Measurements from ENCODE around the gene RPS16. TPM values are rescaled to one million over a fixed set of nuclear protein-coding genes. Genes with fewer than 3 reads are reported as not detected.
A peak's percentile ranks its signal among the peaks of the same experiment; 100 is the strongest.
"Not testable (repeated sequence)": the region's sequence is repeated elsewhere in the genome, so short reads cannot be mapped to it uniquely, and the experiment has no call there.

Gene RPS16
- 1,258 TPM for total RNA-seq
- long read RNA-seq, transcript RPS16-207 (5 exons, 492 nt), result minor isoform, 5 of 369 reads
- long read RNA-seq, transcript RPS16-201 (5 exons, 560 nt), result major isoform, 241 of 369 reads
- long read RNA-seq, partial matches to known transcripts, result 118 of 369 reads
- long read RNA-seq, other reads (novel, unspliced or antisense), result 5 of 369 reads

GRCh38 chr19:39435499-39436349, at the start of gene RPS16:
RPS16 (minus strand) TSS chr19:39435949; CDS start chr19:39435895, 54 bp downstream.
- DNase-seq (ENCODE audit: missing footprints), result peak; percentile 99
- peak; percentile 99 for ATAC-seq
- intact Hi-C loops (cut with DNase I), result loop anchor here (1.0 to 2.0 kb wide), 2 partner anchors 10 to 23 kb away; partner anchors contain the start of genes PLEKHG2 and SUPT5H

DNA sequence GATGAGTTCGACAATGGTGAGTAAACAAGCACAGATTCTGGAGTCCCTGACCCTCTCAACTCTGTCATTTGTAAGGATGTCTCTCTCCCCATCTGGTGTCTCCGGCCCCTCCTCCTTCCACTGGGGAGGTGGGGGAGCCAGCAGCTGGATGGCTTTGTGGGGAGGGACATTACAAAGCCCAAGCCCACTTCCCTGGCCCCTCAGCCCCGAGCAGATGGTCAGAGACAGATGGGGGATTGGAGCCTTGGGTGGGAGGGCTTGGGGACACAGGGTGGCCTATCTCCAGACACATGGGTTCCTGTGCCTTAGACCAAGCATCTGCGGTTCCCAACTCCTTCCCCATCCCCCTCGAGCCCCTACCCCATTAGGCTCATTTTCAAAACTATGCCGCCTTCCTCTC, 47.4 kb upstream of the RPS16 start:
- intact Hi-C loops (cut with DNase I), result no loop called here
- DNase-seq (ENCODE audit: missing footprints) (no peak), ATAC-seq (no peak)

DNA sequence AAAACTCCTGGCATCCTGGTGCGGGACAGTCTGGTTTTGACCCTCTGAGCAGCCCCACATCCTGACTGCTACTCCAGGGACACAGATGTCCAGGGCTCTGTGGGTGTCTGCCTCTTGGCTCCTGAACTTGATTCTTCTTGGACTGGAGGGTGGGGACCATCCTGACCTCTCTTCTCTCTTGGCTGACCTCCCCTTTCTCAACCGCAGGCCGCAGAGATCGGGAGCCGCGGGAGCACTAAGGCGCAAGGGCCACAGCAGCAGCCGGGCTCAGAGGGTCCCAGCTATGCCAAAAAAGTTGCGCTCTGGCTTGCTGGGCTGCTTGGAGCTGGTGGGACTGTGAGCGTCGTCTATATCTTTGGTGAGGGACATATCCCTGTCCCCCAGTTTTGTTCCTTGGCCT, 45.9 kb upstream of the RPS16 start:
- intact Hi-C loops (cut with DNase I), result loop anchor here (2.0 kb wide), 1 partner anchor 37 kb away; the partner anchor contains the start of gene SUPT5H

GRCh38 chr19:39481229-39481545, 45.4 kb upstream of the RPS16 start:
- intact Hi-C loops (cut with DNase I), result loop anchor here (2.0 kb wide), 1 partner anchor 36 kb away; the partner anchor contains the start of gene SUPT5H
- DNase-seq (ENCODE audit: missing footprints) (no peak), ATAC-seq (no peak)

More for the DNA sequence above, 45.9 kb upstream of the RPS16 start:
- ATAC-seq (no peak), DNase-seq (ENCODE audit: missing footprints) (no peak)

GRCh38 chr19:39480337-39481228, 44.8 kb upstream of the RPS16 start, which contains the start of gene TIMM50:
TIMM50 (plus strand) TSS chr19:39480838; CDS start chr19:39480854, 16 bp downstream.
- ATAC-seq, result peak; percentile 98
- peak; percentile 99 for DNase-seq (ENCODE audit: missing footprints)
- intact Hi-C loops (cut with DNase I), result loop anchor here (2.0 kb wide), 1 partner anchor 36 kb away; the partner anchor contains the start of gene SUPT5H

- DNase-seq (ENCODE audit: missing footprints) (no peak), ATAC-seq (no peak)
- intact Hi-C loops (cut with DNase I), result loop anchor here (2.0 kb wide), 1 partner anchor 35 kb away; the partner anchor contains the start of gene SUPT5H
Measured at GRCh38 chr19:39479916-39480315, 44.2 kb upstream of the RPS16 start.

DNA sequence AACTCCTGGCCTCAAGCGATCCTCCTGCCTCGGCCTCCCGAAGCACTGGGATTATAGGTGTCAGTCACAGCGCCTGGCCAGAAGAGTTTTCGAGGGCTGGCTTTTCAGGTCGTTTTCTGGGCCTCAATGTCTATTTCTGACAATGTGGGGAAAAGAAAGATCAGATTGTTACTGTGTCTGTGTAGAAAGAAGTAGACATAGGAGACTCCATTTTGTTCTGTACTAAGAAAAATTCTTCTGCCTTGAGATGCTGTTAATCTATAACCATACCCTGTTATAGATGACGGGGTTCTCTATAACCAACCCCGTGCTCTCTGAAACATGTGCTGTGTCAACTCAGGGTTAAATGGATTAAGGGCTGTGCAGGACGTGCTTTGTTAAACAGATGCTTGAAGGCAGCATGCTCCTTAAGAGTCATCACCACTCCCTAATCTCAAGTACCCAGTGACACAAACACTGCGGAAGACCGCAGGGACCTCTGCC, 43.6 kb upstream of the RPS16 start:
- ATAC-seq; DNase-seq (ENCODE audit: missing footprints); intact Hi-C loops (cut with DNase I): not testable (repeated sequence)

- intact Hi-C loops (cut with DNase I), result no loop called here
- DNase-seq (ENCODE audit: missing footprints), result no peak
- no peak for ATAC-seq
Measured at GRCh38 chr19:39475748-39476147, 40.0 kb upstream of the RPS16 start.

GRCh38 chr19:39474139-39474620, 38.4 kb upstream of the RPS16 start:
- ATAC-seq (peak; percentile 54), DNase-seq (ENCODE audit: missing footprints) (peak; percentile 87)
- intact Hi-C loops (cut with DNase I), result loop anchor here (1.0 kb wide), 1 partner anchor 58 kb away; the partner anchor contains the start of gene EID2B

DNA sequence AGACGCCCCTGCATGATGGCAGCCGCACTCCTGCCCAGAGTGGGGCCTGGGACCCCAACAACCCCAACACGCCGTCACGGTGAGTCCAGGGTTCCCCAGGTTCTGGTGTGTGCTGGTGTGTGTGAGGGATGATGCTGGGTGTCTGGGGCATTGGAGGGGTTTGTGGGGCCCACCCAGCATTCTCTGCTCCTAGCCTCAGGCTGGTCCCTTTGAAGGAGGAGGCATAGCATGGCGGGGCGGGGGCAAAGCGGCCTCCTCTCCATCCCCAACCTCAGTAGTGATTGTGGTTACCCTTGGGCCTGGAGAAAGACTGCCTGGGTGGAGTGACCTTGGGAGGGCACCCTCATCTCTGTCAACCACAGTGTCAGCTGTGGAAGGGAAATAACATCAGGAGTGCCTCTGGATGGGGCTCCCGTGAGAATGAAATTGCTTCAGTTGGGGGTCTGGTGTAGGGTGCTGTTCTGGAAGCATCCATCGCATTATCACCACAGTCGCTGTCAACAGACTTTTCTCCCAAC, 37.8 kb upstream of the RPS16 start:
- intact Hi-C loops (cut with DNase I), result no loop called here
- DNase-seq (ENCODE audit: missing footprints), result no peak
- no peak for ATAC-seq

DNA sequence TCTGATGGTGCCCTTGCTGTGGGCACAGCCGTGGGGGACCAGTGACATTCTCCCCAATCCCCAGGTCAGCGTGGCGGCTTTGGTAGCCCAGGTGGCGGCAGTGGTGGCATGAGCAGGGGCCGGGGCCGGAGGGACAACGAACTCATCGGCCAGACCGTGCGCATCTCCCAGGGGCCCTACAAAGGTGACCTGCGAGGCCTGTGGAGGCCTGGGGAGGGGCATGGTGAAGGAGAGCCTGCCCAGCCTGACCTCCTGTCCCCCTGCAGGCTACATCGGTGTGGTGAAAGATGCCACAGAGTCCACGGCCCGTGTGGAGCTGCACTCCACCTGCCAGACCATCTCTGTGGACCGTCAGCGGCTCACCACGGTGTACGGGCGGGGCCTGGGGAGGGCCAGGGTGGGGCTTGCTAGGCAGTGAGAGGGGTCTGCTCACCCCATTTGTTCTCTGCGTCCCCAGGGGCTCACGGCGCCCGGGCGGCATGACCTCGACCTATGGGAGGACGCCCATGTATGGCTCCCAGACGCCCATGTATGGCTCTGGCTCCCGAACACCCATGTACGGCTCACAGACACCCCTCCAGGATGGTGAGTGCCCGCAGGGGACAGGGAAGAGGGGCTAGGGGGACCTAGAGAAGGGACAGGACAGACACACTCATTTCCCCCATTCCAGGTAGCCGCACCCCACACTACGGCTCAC, 37.1 kb upstream of the RPS16 start:
- intact Hi-C loops (cut with DNase I), result no loop called here
- no peak for ATAC-seq
- no peak for DNase-seq (ENCODE audit: missing footprints)

- DNase-seq (ENCODE audit: missing footprints) (no peak), ATAC-seq (no peak)
- intact Hi-C loops (cut with DNase I), result no loop called here
Measured at GRCh38 chr19:39471756-39472536, 36.2 kb upstream of the RPS16 start.

- DNase-seq (ENCODE audit: missing footprints), result no peak
- no peak for ATAC-seq
- intact Hi-C loops (cut with DNase I), result no loop called here
Measured at GRCh38 chr19:39470724-39471339, 35.1 kb upstream of the RPS16 start.

- no peak for DNase-seq (ENCODE audit: missing footprints)
- ATAC-seq, result no peak
- intact Hi-C loops (cut with DNase I), result no loop called here
Measured at GRCh38 chr19:39469567-39469966, 33.8 kb upstream of the RPS16 start.

DNA sequence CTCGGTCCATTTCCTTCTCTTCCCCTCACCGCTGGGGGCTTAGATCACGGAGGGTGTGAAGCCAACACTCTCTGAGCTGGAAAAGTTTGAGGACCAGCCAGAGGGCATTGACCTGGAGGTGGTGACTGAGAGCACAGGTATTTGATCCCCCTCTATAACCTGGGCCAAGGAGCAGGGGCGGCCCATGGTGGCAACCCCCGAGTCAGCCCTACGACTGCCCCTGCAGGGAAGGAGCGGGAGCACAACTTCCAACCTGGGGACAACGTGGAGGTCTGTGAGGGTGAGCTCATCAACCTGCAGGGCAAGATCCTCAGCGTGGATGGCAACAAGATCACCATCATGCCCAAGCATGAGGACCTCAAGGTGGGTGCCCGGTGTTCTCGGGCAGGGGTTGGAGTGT, 33.3 kb upstream of the RPS16 start:
- no peak for ATAC-seq
- intact Hi-C loops (cut with DNase I), result no loop called here
- DNase-seq (ENCODE audit: missing footprints), result no peak

DNA sequence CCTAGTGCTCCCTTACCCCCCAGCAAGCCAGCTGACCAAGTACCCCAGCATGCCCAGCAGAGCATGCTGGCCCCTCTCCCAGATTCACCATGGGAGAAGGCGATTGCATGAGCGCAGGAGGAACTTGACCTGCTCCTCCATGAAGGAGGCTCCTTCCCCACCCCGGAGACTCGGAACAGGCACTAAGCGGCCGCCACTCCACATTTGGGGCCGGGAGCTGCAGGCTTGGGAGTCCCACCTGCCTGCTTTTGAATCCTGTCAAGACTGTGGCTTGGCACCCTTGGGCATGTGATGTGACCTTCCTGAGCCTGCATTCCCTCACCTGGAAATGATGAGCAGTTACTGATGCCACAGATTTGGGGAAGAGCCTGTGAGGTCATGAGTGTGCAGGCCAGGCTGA, 32.2 kb upstream of the RPS16 start:
- intact Hi-C loops (cut with DNase I), result no loop called here
- ATAC-seq, result no peak

More for the DNA sequence above, 32.2 kb upstream of the RPS16 start:
- DNase-seq (ENCODE audit: missing footprints), result no peak

All from Right ventricle myocardium inferior (tissue), 1 donor.